Measurements from ENCODE around the gene KIF5A.
A peak's percentile ranks its signal among the peaks of the same experiment; 100 is the strongest.
"Not testable (repeated sequence)": the region's sequence is repeated elsewhere in the genome, so short reads cannot be mapped to it uniquely, and the experiment has no call there.

KIF5A gene

GRCh38 chr12:57584050-57584449 is 34.2 kb downstream of the KIF5A start:
- no peak for DNase-seq (ENCODE audit: low spot score)

- DNase-seq (ENCODE audit: low spot score): no peak
Measured at GRCh38 chr12:57584690-57585089, 34.8 kb downstream of the KIF5A start.

GRCh38 chr12:57585156-57585555 is 35.3 kb downstream of the KIF5A start:
- no peak for DNase-seq (ENCODE audit: low spot score)

- DNase-seq (ENCODE audit: low spot score): no peak
Measured at GRCh38 chr12:57586128-57586527, 36.3 kb downstream of the KIF5A start.

- no peak for DNase-seq (ENCODE audit: low spot score)
Measured at GRCh38 chr12:57586832-57587429, 37.1 kb downstream of the KIF5A start.

- DNase-seq (ENCODE audit: low spot score): not testable (repeated sequence)
Measured at GRCh38 chr12:57588951-57589610, 39.2 kb downstream of the KIF5A start.

- DNase-seq (ENCODE audit: low spot score): no peak
Measured at GRCh38 chr12:57590479-57590863, 40.6 kb downstream of the KIF5A start.

GRCh38 chr12:57590864-57591781 is 41.3 kb downstream of the KIF5A start, which contains the start of gene PIP4K2C:
Gene PIP4K2C (plus strand): TSS chr12:57591192. CDS start chr12:57591290, 98 bp downstream.
- DNase-seq (ENCODE audit: low spot score): peak; percentile 85

GRCh38 chr12:57591782-57592325 is 42.0 kb downstream of the KIF5A start:
- no peak for DNase-seq (ENCODE audit: low spot score)

GRCh38 chr12:57592551-57593165 is 42.8 kb downstream of the KIF5A start:
- no peak for DNase-seq (ENCODE audit: low spot score)

GRCh38 chr12:57593187-57593586 is 43.3 kb downstream of the KIF5A start:
- DNase-seq (ENCODE audit: low spot score): no peak

- DNase-seq (ENCODE audit: low spot score): no peak
Measured at GRCh38 chr12:57600395-57600794, 50.6 kb downstream of the KIF5A start.

- no peak for DNase-seq (ENCODE audit: low spot score)
Measured at GRCh38 chr12:57602544-57602943, 52.7 kb downstream of the KIF5A start.

GRCh38 chr12:57603324-57603723 is 53.5 kb downstream of the KIF5A start:
- no peak for DNase-seq (ENCODE audit: low spot score)

- DNase-seq (ENCODE audit: low spot score): no peak
Measured at GRCh38 chr12:57603815-57604453, 54.1 kb downstream of the KIF5A start.

GRCh38 chr12:57604454-57604991 is 54.7 kb downstream of the KIF5A start, which contains the start of gene DTX3:
Gene DTX3 (plus strand): TSS chr12:57604824. CDS start chr12:57606518, 1,694 bp downstream.
- DNase-seq (ENCODE audit: low spot score): no peak

GRCh38 chr12:57604992-57605810 is 55.4 kb downstream of the KIF5A start:
- no peak for DNase-seq (ENCODE audit: low spot score)

- no peak for DNase-seq (ENCODE audit: low spot score)
Measured at GRCh38 chr12:57605811-57606311, 56.0 kb downstream of the KIF5A start.

- DNase-seq (ENCODE audit: low spot score): no peak
Measured at GRCh38 chr12:57606399-57606798, 56.6 kb downstream of the KIF5A start.

GRCh38 chr12:57606821-57607220 is 57.0 kb downstream of the KIF5A start:
- DNase-seq (ENCODE audit: low spot score): no peak
